ENCODE data around the gene FHDC1. TPM values are rescaled to one million over a fixed set of nuclear protein-coding genes. Genes with fewer than 3 reads are reported as not detected.

The FHDC1 gene
- total RNA-seq, 1 experiment from 2014 or later: 19.9 TPM

- H3K9ac ChIP-seq (ENCODE audit: extremely low read depth, insufficient read length, low read length): no peak overlapping the region
- H2BK12ac ChIP-seq (ENCODE audit: insufficient read length, low read depth, low read length): no peak overlapping the region
- H3K27me3 ChIP-seq (ENCODE audit: insufficient read depth, low read length): no peaks in the 10 kb centered on the region
- Mint-ChIP-seq H3K27me3 (ENCODE audit: low read depth) (no peaks in the 10 kb centered on the region; the same call in 1 of the 2 replicates), H3K36me3 (ENCODE audit: insufficient read depth in 1 of 3, low read depth in 3 of 3) (peaks cover 0 to 4% (median 0%) of the 10 kb centered on the region in 3 experiments; a peak in 4 of 7 replicates), H3K4me1 (peaks cover 37 to 40% of the 10 kb centered on the region in 2 experiments), H3K9me3 (no peaks in the 10 kb centered on the region), H3K27ac (no peak overlapping the region), H3K4me3 (no peak overlapping the region)
- no peak overlapping the region for H4K5ac ChIP-seq (ENCODE audit: insufficient read length, low read depth, low read length)
- WGBS (ENCODE audit: extremely low coverage, insufficient read length, low lambda C conversion rate): no CpG with 5 or more reads among the region's 7 CpGs
- no peaks in the 10 kb centered on the region for H4K20me1 ChIP-seq (ENCODE audit: control insufficient read depth, insufficient read depth, insufficient read length)
- H3K4me2 ChIP-seq (ENCODE audit: insufficient read depth, insufficient read length, low read length): no peak overlapping the region
- no peak overlapping the region for H2BK120ac ChIP-seq (ENCODE audit: low read depth, low read length, poor library complexity, severe bottlenecking)
- peak; percentile 67 for DNase-seq
- no peaks in the 10 kb centered on the region for H3K79me1 ChIP-seq (ENCODE audit: insufficient read depth, low read depth, low read length, poor library complexity, severe bottlenecking)
- H3K4ac ChIP-seq (ENCODE audit: low read depth, low read length): no peak overlapping the region
- H3K56ac ChIP-seq (ENCODE audit: insufficient read length, low read depth, low read length): no peak overlapping the region
- H3K14ac ChIP-seq (ENCODE audit: insufficient read depth, low read length): no peak overlapping the region
- no peaks in the 10 kb centered on the region for H3K79me2 ChIP-seq (ENCODE audit: insufficient read depth, low read length)
- H3K23ac ChIP-seq (ENCODE audit: insufficient read length, low read depth, low read length): no peak overlapping the region
- no peak overlapping the region for H4K91ac ChIP-seq (ENCODE audit: insufficient read length, low read depth, low read length)
- TF ChIP-seq CTCF (conservative IDR thresholded peaks at IDR 0.05): no peak
- no peak overlapping the region for H2AFZ ChIP-seq (ENCODE audit: low read length)
- H3T11ph ChIP-seq (ENCODE audit: low read length): no peak overlapping the region
- H3K4me1 ChIP-seq (ENCODE audit: insufficient read depth, low read length): no peaks in the 10 kb centered on the region
- H2BK20ac ChIP-seq (ENCODE audit: low read depth, low read length, poor library complexity, severe bottlenecking): no peak overlapping the region
- no peaks in the 10 kb centered on the region for H3K9me3 ChIP-seq (ENCODE audit: control insufficient read depth, low read depth, low read length)
- H3K18ac ChIP-seq (ENCODE audit: insufficient read length, low read depth, low read length): no peak overlapping the region
- no peak overlapping the region for H2BK5ac ChIP-seq (ENCODE audit: insufficient read length, low read length)
- H2BK15ac ChIP-seq (ENCODE audit: low read depth, low read length): no peak overlapping the region
- H2AK5ac ChIP-seq (ENCODE audit: insufficient read length, low read length): no peak overlapping the region
- no peak overlapping the region for H3K27ac ChIP-seq (ENCODE audit: insufficient read length, low read depth, low read length)
- no peaks in the 10 kb centered on the region for H3K23me2 ChIP-seq (ENCODE audit: insufficient read length, low read depth, low read length, poor library complexity, severe bottlenecking)
- H4K8ac ChIP-seq (replicated peaks; ENCODE audit: insufficient read length, low read depth, low read length): no peak overlapping the region
Observed at GRCh38 chr4:152983221-152983620, 47.1 kb downstream of the FHDC1 start.

Data from H9 (cell line).